NCI-H1092 treated with DMSO at 0.1 percent for 48 hours (cell line): ENCODE measurements around the gene ZSCAN2.

Experiments used
- DNase-seq: peaks from one replicate; lab custom pipeline; 2025; lab: John Stamatoyannopoulos, UW

ZSCAN2 gene

GRCh38 chr15:84598993-84599392 lies 1.8 kb upstream of the ZSCAN2 start:
- DNase-seq: peak; percentile 35

GRCh38 chr15:84599906-84600305 lies 903 bp upstream of the ZSCAN2 start:
- no peak for DNase-seq

- DNase-seq: peak; percentile 50
Observed at GRCh38 chr15:84600331-84600686, 500 bp upstream of the ZSCAN2 start.

- no peak for DNase-seq
Observed at GRCh38 chr15:84601555-84601838, 688 bp downstream of the ZSCAN2 start.

- DNase-seq: no peak
Observed at GRCh38 chr15:84603630-84604379, 3.0 kb downstream of the ZSCAN2 start.

- no peak for DNase-seq
Observed at GRCh38 chr15:84604826-84605553, 4.2 kb downstream of the ZSCAN2 start.

GRCh38 chr15:84605554-84605882 lies 4.7 kb downstream of the ZSCAN2 start:
- no peak for DNase-seq

- DNase-seq: no peak
Observed at GRCh38 chr15:84606653-84607120, 5.9 kb downstream of the ZSCAN2 start.

- DNase-seq: no peak
Observed at GRCh38 chr15:84608707-84609284, 8.0 kb downstream of the ZSCAN2 start.

GRCh38 chr15:84609818-84610525 lies 9.2 kb downstream of the ZSCAN2 start:
- DNase-seq: no peak

GRCh38 chr15:84611631-84612030 lies 10.8 kb downstream of the ZSCAN2 start:
- DNase-seq: no peak

GRCh38 chr15:84616235-84616634 lies 15.4 kb downstream of the ZSCAN2 start:
- DNase-seq: no peak

GRCh38 chr15:84620626-84621025 lies 19.8 kb downstream of the ZSCAN2 start:
- DNase-seq: no peak

- no peak for DNase-seq
Observed at GRCh38 chr15:84621358-84621979, 20.7 kb downstream of the ZSCAN2 start.

- no peak for DNase-seq
Observed at GRCh38 chr15:84624359-84624758, 23.6 kb downstream of the ZSCAN2 start.

GRCh38 chr15:84625123-84625522 lies 24.3 kb downstream of the ZSCAN2 start:
- no peak for DNase-seq

GRCh38 chr15:84629033-84629432 lies 28.2 kb downstream of the ZSCAN2 start:
- DNase-seq: no peak

GRCh38 chr15:84631706-84632272 lies 31.0 kb downstream of the ZSCAN2 start:
- no peak for DNase-seq

GRCh38 chr15:84633311-84634227 lies 32.8 kb downstream of the ZSCAN2 start:
- peak; percentile 60 for DNase-seq

GRCh38 chr15:84634228-84634837 lies 33.5 kb downstream of the ZSCAN2 start:
- no peak for DNase-seq

- no peak for DNase-seq
Observed at GRCh38 chr15:84638103-84638502, 37.3 kb downstream of the ZSCAN2 start.
